ENCODE measurements around the gene CACNB4. TPM values are rescaled to one million over a fixed set of nuclear protein-coding genes. Genes with fewer than 3 reads are reported as not detected.

CACNB4 gene
- total and polyA plus RNA-seq, 12 donors: 0.09 to 0.95 (median 0.38) TPM

DNA sequence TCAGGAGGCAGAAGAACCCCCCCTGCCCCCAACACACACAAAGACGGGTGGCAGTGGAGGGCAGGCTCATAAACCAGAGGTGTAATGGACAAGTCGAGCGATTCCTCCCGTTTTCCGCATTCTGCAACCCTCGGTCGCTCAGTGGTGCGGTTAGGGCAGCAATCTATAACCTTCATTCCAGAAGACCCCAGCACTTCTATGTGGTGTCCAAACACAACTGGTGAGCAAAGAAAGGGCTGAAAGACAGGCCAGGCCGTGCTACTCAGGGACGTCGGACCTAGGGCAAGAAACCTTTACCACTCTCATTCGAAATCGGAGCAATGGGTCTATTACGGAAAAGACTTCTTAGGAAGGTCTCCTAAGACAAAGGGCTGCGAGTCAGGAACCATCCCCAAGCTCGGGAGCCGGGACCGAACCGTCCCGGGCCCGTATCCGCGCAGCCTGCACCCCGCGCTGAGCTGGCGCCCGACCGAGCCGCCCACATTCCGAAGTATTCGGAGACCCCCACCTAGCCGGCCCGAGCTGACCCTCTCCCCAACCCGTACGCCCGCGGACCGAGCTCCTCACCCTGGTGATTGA lies 271.2 kb downstream of the CACNB4 start:
- ATAC-seq: peak; percentile 2 to 44 (median 24)
- WGBS, 2 donors: 0 to 1% methylated on average over 37 to 38 of the region's 38 CpGs
- DNase-seq: peak in 1 of 2 donors; percentile 9
- H3K27me3 ChIP-seq: no peaks in the 10 kb centered on the region
- H3K27ac ChIP-seq: peak overlapping the region; percentile 79 to 96 (median 90)
- TF ChIP-seq, protein P1, sequence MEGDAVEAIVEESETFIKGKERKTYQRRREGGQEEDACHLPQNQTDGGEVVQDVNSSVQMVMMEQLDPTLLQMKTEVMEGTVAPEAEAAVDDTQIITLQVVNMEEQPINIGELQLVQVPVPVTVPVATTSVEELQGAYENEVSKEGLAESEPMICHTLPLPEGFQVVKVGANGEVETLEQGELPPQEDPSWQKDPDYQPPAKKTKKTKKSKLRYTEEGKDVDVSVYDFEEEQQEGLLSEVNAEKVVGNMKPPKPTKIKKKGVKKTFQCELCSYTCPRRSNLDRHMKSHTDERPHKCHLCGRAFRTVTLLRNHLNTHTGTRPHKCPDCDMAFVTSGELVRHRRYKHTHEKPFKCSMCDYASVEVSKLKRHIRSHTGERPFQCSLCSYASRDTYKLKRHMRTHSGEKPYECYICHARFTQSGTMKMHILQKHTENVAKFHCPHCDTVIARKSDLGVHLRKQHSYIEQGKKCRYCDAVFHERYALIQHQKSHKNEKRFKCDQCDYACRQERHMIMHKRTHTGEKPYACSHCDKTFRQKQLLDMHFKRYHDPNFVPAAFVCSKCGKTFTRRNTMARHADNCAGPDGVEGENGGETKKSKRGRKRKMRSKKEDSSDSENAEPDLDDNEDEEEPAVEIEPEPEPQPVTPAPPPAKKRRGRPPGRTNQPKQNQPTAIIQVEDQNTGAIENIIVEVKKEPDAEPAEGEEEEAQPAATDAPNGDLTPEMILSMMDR (IDR thresholded peaks at IDR 0.05): no peak
- H3K36me3 ChIP-seq: no peaks in the 10 kb centered on the region
- intact Hi-C loops (cut with DNase I): loop anchor here in 6 of 10 donors (5.0 to 10.0 kb wide), 5 partner anchors 95 to 177 kb away; no protein-coding TSS in a partner anchor
- H3K4me3 ChIP-seq: peak overlapping the region; percentile 73 to 95 (median 92)
- H3K4me1 ChIP-seq: peaks cover 4 to 64% (median 53%) of the 10 kb centered on the region in 9 donors
- H3K9me3 ChIP-seq: no peaks in the 10 kb centered on the region

DNA sequence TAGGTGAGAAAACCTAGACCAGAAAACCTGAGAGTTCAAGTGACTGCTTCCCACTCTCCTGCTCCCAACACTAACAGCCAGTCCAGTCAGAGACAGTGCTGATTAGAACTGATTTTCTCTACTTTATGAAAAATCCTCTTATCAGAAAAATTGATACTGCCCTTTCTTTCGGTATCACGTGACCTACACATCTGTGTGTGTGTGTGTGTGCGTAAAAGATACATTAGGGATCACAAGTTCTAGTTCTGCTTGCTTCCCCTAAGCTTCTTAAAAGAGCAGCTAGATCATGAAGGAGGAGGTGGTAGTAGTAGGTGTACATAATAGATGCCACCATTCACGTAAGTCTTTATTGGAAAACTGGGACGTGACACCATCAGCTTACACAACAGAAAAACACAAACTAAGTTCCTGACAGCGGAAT lies 272.1 kb downstream of the CACNB4 start:
- Histone ChIP-seq H3K27ac (peak overlapping the region in 8 of 10 donors; percentile 86 to 96 (median 92)), H3K27me3 (no peaks in the 10 kb centered on the region), H3K4me3 (peak overlapping the region in 9 of 10 donors; percentile 73 to 95 (median 92)), H3K36me3 (no peaks in the 10 kb centered on the region), H3K9me3 (no peaks in the 10 kb centered on the region), H3K4me1 (peaks cover 4 to 68% (median 58%) of the 10 kb centered on the region in 9 donors)
- DNase-seq (no peak), ATAC-seq (no peak)
- intact Hi-C loops (cut with DNase I): loop anchor here in 6 of 10 donors (5.0 to 10.0 kb wide), 5 partner anchors 96 to 178 kb away; no protein-coding TSS in a partner anchor
- WGBS, 2 donors: 25 to 27% methylated on average over 6 of the region's 6 CpGs
- TF ChIP-seq, protein P1 (IDR thresholded peaks at IDR 0.05): no peak

DNA sequence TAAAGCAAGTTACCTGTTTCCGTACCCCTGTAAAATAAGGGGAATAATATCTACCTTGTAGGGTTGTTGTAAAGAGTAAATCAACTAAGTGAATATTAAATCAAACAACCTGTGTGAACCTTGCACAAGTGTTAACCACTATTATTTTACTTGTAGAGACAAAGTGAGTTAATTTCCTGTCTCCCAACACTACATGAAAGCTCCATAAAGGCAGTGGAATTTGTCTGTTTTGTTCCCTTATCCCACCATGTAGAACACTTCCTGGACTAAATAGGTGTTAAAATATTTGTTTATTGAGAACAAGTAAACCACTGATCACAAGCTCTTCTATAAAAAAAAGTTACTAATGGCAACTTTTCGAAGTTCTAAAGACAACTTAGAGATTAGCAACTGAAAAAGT lies 274.0 kb downstream of the CACNB4 start:
- H3K4me3 ChIP-seq: no peak overlapping the region
- ATAC-seq (no peak), DNase-seq (no peak)
- intact Hi-C loops (cut with DNase I): loop anchor here in 6 of 10 donors (5.0 to 10.0 kb wide), 5 partner anchors 97 to 180 kb away; no protein-coding TSS in a partner anchor
- H3K27ac ChIP-seq: peak overlapping the region in 2 of 10 donors; percentile 92 to 94
- no peaks in the 10 kb centered on the region for H3K9me3 ChIP-seq
- H3K36me3 ChIP-seq: no peaks in the 10 kb centered on the region
- H3K27me3 ChIP-seq: no peaks in the 10 kb centered on the region
- TF ChIP-seq, protein P1 (IDR thresholded peaks at IDR 0.05): no peak
- 63 to 68% methylated on average over 2 of the region's 2 CpGs for whole genome bisulfite sequencing, 2 donors
- H3K4me1 ChIP-seq: peaks cover 4 to 81% (median 65%) of the 10 kb centered on the region in 9 donors

DNA sequence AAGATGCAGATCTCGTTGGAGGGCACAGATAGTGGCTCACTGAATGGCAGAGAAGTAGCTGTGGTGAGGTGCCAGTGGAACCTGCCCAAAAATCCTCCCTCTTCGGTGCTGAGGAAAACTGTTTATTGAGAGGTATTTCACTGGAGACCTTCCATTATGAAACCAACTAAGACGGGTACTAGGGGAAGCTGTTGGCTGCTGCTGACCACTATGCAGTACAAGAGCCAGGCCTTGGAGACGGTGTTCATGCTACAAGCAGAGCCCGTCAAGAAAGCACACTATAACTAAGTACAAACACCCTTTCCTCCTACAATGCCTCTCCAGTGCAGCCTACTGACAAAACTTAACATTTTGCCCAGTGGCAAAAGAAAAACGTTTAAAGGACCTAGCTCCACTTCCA lies 275.2 kb downstream of the CACNB4 start:
- no peaks in the 10 kb centered on the region for H3K36me3 ChIP-seq
- ATAC-seq (no peak), DNase-seq (no peak)
- intact Hi-C loops (cut with DNase I): loop anchor here in 6 of 10 donors (10.0 kb wide), 4 partner anchors 121 to 181 kb away; no protein-coding TSS in a partner anchor
- no peaks in the 10 kb centered on the region for H3K9me3 ChIP-seq
- 35 to 40% methylated on average over 6 of the region's 6 CpGs for WGBS, 2 donors
- peaks cover 0 to 76% (median 61%) of the 10 kb centered on the region in 9 donors for H3K4me1 ChIP-seq
- TF ChIP-seq, protein P1 (IDR thresholded peaks at IDR 0.05): no peak
- H3K4me3 ChIP-seq: no peak overlapping the region
- H3K27ac ChIP-seq: peak overlapping the region in 3 of 10 donors; percentile 5 to 33 (median 32)
- H3K27me3 ChIP-seq: no peaks in the 10 kb centered on the region

All from heart right ventricle (tissue), 16 donors.